GM12865 (cell line): ENCODE data around the gene OR2V2.

Experiments
- DNase-seq: peaks from one replicate; pipeline ENCODE4 v3.0.0; 2010; ENCODE audit warnings: low read depth
- H3K4me3 ChIP-seq: 2 replicates; pipeline ENCODE4 v1.5.1; 2011; ENCODE audit warnings: mild to moderate bottlenecking, low read depth, low read length, control low read depth
- TF ChIP-seq, protein P1 (sequence below): IDR thresholded peaks from 2 replicates; pipeline ENCODE4 v1.5.1; 2011; ENCODE audit warnings: low read length, control low read depth, low read depth, inconsistent platforms; ENCODE audit not compliant: insufficient read depth; ENCODE audit errors: missing control alignments

OR2V2 gene

DNA sequence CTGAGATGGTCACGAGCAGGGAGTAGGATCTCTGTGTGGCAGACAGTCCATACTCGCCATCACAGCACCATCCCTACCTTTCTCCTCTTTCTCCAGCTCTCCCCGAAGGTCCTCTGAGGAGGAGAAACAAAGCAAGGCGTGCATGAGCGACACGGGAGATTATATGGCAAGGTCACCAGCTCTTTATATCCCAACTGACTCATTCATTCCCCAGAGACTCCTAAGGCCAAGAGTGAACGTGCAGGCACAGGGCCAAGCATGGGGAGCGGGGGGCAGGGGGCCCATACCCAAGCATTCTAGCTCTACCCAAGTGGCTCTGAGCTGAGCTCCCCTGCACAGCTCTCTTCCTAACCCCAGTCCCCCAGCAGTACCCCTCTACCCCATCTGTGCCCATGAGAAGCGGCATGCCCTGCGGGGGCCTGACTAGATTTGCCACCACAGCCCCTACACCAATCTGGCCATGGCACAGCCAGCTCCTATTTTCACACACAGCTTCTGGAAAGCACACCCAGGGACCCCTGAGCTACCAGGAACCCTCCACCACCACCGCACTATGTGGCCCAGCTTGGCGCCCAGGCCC is 50.8 kb downstream of the OR2V2 start:
- DNase-seq = no peak
- H3K4me3 ChIP-seq = no peak overlapping the region
- TF ChIP-seq, protein P1, sequence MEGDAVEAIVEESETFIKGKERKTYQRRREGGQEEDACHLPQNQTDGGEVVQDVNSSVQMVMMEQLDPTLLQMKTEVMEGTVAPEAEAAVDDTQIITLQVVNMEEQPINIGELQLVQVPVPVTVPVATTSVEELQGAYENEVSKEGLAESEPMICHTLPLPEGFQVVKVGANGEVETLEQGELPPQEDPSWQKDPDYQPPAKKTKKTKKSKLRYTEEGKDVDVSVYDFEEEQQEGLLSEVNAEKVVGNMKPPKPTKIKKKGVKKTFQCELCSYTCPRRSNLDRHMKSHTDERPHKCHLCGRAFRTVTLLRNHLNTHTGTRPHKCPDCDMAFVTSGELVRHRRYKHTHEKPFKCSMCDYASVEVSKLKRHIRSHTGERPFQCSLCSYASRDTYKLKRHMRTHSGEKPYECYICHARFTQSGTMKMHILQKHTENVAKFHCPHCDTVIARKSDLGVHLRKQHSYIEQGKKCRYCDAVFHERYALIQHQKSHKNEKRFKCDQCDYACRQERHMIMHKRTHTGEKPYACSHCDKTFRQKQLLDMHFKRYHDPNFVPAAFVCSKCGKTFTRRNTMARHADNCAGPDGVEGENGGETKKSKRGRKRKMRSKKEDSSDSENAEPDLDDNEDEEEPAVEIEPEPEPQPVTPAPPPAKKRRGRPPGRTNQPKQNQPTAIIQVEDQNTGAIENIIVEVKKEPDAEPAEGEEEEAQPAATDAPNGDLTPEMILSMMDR = no peak

DNA sequence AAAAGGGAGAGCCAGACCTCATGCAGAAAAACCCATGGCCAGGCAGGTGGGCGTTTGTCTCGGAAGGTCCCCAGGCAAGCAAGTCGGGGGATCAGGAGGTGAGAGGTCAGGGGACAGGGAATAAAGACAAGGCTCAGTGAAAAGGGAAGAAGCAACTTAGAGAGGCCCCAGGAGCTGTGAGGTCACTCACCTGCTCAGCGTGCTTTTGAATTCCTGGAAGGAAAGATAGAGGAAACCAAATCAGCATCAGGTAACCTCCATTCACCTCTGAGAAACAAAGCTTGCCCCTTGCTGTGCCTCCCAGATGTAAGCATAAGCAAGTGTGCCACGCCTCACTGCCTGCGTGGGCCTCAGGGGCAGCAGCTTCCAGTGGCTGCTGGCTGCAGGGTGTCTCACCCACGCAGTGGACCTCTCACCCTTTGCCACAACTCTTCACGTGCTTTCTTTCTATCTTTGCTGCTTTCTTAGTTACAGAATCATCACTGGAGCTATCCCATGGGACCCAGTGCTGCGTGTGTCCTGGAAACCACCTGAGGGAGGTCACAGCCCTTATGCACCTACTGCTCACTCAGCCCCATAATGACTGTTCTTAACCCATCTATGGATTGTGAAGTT is 51.6 kb downstream of the OR2V2 start:
- peak; percentile 77 for DNase-seq
- H3K4me3 ChIP-seq = no peak overlapping the region
- TF ChIP-seq, protein P1 = no peak

DNA sequence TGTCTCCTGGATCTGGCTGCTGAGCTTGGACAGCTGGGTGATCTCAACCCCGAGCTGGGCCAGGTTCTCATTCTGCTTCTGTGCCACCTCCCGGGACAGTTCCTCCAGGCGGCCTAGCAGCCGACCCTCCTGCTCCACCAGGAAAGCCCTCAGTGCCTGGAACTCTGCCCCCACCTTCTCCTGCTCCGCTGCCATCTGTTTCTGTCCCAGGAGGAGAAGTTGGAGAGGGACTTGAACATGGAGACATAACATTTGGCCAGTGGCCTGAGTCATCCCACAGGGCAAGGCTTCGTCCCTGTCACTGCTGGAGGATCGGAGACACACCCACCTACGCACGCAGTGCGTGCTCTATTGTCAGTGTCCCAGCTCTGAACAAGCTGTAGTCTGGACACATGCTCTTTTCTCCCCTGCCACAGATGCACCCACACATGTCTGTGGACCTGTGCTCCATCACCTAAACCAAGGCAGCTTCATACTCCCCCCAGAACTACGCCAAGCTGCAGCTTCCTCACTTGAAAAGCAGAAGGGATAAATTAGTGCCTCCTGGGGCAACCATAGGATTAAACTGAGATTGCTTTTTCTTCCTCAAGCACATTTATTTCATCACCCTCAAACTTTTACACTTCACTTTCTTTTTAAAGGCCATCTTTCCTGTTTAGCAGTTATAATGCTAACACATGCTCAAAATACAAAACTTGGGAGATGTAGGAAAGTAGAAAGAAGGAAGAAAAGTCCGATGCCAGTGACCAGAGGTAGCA is 52.7 kb downstream of the OR2V2 start:
- no peak overlapping the region for H3K4me3 ChIP-seq
- no peak for DNase-seq
- TF ChIP-seq, protein P1 = no peak

DNA sequence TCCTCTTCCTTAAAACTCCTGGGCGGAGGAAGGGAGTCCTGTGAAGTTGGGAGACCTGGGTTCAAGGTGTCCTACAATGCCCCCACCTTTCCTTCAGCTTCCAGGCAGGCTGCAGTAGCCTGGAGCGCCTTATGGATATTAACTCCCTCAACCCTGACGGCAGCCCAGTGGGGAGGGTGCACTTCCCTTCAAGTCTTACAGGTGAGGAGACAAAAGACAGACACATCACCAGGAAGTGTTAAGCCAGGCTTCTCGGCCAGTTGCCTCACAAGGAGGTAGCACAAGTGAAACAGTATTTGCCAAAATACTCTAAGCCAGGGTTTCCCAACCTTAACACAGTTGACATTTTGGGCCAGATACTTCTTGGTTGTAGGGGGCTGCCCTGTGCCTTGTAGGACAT is 53.4 kb downstream of the OR2V2 start:
- TF ChIP-seq, protein P1 = no peak
- no peak overlapping the region for H3K4me3 ChIP-seq
- no peak for DNase-seq

DNA sequence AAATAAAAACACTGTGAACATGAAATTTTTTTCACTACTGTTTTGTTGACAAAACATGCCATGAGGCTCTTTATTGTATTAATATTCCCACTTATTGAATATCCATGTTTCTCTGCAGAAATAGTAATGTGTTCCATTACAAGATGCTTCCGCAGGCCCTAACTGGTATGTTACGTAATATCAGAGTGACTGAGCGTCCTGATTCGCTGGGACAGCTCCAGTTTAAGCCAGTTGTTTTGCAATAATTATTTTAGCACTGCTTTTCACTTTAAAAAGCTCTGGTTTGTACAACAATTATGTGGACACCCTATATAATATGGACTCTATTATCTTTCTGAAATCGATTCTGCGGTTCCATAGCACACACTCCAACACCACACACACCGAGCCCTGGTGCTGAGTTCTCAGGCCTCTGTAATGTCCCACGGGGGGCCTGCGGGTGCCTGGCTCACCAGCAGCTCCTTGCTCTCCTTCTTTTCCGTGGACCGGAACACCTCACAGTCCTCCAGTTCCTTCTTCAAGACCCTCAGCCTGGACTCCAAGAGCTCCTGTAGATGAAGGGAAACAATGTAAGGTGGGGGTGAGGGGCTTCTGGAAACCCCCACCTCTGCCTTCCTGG is 55.8 kb downstream of the OR2V2 start:
- H3K4me3 ChIP-seq = no peak overlapping the region
- no peak for DNase-seq
- TF ChIP-seq, protein P1 = no peak

DNA sequence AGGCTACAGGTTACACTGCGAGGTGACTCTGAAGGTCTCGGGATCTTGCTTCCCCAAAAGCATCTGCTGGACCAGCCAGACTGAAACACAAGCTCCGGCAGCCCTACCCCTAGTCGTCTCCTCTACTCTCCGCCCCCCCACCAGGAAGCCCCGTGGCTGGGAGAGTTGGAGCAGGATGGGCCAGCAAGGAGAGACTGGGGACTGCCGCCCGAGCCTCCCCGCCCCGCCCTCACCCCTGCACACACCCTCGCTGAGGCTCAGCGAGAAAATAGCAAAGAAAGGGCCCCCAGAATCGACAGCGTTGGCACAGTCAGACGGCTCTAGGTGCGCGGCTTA is 56.4 kb downstream of the OR2V2 start:
- DNase-seq = no peak
- TF ChIP-seq, protein P1 = no peak

More for the DNA sequence above, 56.4 kb downstream of the OR2V2 start:
- peak overlapping the region; percentile 52 for H3K4me3 ChIP-seq
